MCF 10A (cell line): Measurements from ENCODE around the gene IQCH. TPM values are rescaled to one million over a fixed set of nuclear protein-coding genes. Genes with fewer than 3 reads are reported as not detected.

Experiments used
- BruUV-seq: library from RNA; stranded (reverse); fragments of 400-500 nt; replicated peaks from 2 replicates; lab custom pipeline; 2021; lab: Mats Ljungman, UMichigan
- CTCF ChIA-PET: fragments of 300-600 bp; sonication (Branson Sonifier 250); formaldehyde crosslinking; extraction: SDS; loops from one replicate; lab custom pipeline; 2021; ENCODE audit warnings: antibody characterized with exemption, inconsistent platforms; lab: Yijun Ruan, JAX
- POLR2A ChIA-PET: fragments of 300-600, 350-650 bp; sonication (Branson Sonifier 250); formaldehyde crosslinking; extraction: SDS; loops from one replicate; lab custom pipeline; 2020; ENCODE audit warnings: antibody characterized with exemption, inconsistent platforms; lab: Yijun Ruan, JAX
- DNase-seq: peaks from one replicate; pipeline ENCODE4 v3.0.0-alpha.2; 2018; ENCODE audit not compliant: unreplicated experiment
- H3K27ac Mint-ChIP-seq: one replicate; pipeline ENCODE4 v1.8.0; 2022; ENCODE audit warnings: mild to moderate bottlenecking, low read depth, mixed read lengths; ENCODE audit not compliant: unreplicated experiment
- H3K27me3 Mint-ChIP-seq: one replicate; pipeline ENCODE4 v1.8.0; 2022; ENCODE audit warnings: mixed read lengths; ENCODE audit not compliant: insufficient read depth, unreplicated experiment
- H3K36me3 Mint-ChIP-seq: one replicate; pipeline ENCODE4 v1.8.0; 2022; ENCODE audit warnings: mild to moderate bottlenecking, moderate library complexity, mixed read lengths; ENCODE audit not compliant: insufficient read depth, unreplicated experiment
- H3K4me1 Mint-ChIP-seq: one replicate; pipeline ENCODE4 v1.8.0; 2022; ENCODE audit warnings: mixed read lengths; ENCODE audit not compliant: insufficient read depth, unreplicated experiment
- H3K4me3 Mint-ChIP-seq: one replicate; pipeline ENCODE4 v1.8.0; 2022; ENCODE audit warnings: mild to moderate bottlenecking, moderate library complexity, mixed read lengths; ENCODE audit not compliant: unreplicated experiment
- H3K9me3 Mint-ChIP-seq: one replicate; pipeline ENCODE4 v1.8.0; 2022; ENCODE audit warnings: mixed read lengths; ENCODE audit not compliant: unreplicated experiment
- intact Hi-C: fragments of 100-400 bp; cut with micrococcal nuclease; formaldehyde crosslinking; loops from 2 replicates; pipeline ENCODE4 v1.14.1; 2022
- total RNA-seq: library from RNA; stranded (reverse); gene quantifications from 2 replicates; pipeline ENCODE4 v1.2.3, GENCODE V29; 2022
- TF ChIP-seq, protein P1 (sequence below): fragments of 200-600 bp; IDR thresholded peaks from one replicate; pipeline ENCODE4 v1.8.0; 2022; ENCODE audit warnings: antibody characterized with exemption, mild to moderate bottlenecking; ENCODE audit not compliant: unreplicated experiment

The IQCH gene
- total RNA-seq, 1 experiment from 2014 or later: 5.0 TPM

DNA sequence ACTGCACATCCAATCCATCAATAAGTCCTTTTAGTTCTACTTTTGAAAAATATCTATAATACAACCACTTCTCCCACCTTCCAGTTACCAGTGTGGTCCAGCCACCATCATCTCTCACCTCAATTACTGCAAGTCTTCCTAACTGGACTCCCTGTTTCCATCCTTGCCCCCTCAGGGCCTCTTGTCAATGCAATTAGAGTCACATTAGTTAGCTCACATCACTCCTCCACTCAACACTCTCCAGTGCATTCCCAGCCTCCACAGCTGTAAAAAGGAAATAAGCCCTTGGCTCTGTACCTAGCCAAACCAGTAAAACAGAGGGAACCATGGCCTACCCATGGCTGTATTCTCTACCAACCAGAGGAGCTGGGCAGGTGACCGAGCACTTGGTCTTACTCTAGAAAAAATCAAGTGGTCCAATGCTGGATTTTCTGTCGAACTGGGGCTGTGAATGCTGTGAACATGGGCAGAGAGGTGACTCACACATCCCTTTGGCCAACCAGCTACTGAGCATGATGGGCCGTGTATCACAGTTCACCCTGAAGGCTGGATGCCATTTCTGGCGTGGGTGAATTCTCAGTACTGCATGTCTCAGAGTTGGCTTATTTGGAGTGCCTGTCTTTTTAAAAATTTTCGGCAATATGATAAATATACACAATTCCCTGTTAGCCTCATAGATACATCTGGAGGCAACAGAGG is 203.9 kb downstream of the IQCH start:
- H3K4me3 Mint-ChIP-seq: no peak overlapping the region
- H3K36me3 Mint-ChIP-seq: peaks cover 5% of the 10 kb centered on the region

DNA sequence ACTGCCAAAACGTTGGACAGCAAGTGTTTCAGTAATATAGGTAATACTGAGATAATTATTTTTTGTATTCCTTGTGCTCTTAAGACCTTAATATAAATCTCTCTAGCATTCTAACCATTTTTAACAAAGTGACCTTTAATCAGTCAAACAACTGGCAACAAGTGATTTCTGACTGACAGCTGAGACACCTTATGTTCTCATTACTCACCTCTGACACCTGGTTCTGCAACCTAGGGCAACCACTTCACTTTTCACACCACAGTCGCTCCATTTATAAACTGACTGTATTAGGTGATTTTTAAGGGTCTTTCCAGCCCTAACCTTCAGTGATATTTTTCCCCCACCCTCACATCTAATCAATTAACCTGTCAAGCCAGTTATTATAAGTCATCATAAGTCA is 205.9 kb downstream of the IQCH start:
- no peaks in the 10 kb centered on the region for H3K27me3 Mint-ChIP-seq
- H3K4me3 Mint-ChIP-seq: no peak overlapping the region
- BruUV-seq: no TSS peak
- CTCF ChIA-PET: no interaction called here
- H3K9me3 Mint-ChIP-seq: no peaks in the 10 kb centered on the region
- H3K27ac Mint-ChIP-seq: no peak overlapping the region
- TF ChIP-seq, protein P1, sequence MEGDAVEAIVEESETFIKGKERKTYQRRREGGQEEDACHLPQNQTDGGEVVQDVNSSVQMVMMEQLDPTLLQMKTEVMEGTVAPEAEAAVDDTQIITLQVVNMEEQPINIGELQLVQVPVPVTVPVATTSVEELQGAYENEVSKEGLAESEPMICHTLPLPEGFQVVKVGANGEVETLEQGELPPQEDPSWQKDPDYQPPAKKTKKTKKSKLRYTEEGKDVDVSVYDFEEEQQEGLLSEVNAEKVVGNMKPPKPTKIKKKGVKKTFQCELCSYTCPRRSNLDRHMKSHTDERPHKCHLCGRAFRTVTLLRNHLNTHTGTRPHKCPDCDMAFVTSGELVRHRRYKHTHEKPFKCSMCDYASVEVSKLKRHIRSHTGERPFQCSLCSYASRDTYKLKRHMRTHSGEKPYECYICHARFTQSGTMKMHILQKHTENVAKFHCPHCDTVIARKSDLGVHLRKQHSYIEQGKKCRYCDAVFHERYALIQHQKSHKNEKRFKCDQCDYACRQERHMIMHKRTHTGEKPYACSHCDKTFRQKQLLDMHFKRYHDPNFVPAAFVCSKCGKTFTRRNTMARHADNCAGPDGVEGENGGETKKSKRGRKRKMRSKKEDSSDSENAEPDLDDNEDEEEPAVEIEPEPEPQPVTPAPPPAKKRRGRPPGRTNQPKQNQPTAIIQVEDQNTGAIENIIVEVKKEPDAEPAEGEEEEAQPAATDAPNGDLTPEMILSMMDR: no peak
- H3K4me1 Mint-ChIP-seq: no peaks in the 10 kb centered on the region
- intact Hi-C loops: no loop called here
- POLR2A ChIA-PET: no interaction called here
- no peaks in the 10 kb centered on the region for H3K36me3 Mint-ChIP-seq
- DNase-seq: no peak

More for the DNA sequence above, 203.9 kb downstream of the IQCH start:
- POLR2A ChIA-PET: interaction anchor here (1.9 kb wide), 1 partner anchor 13 kb away, joined by 11 read pairs; no protein-coding TSS in a partner anchor
- no peaks in the 10 kb centered on the region for H3K4me1 Mint-ChIP-seq
- TF ChIP-seq, protein P1: no peak
- intact Hi-C loops: no loop called here
- no TSS peak for BruUV-seq
- CTCF ChIA-PET: interaction anchor here (0.5 to 3.2 kb wide), 13 partner anchors 8 to 957 kb away, joined by 3 to 20 read pairs (median 4); no protein-coding TSS in a partner anchor
- no peak for DNase-seq
- no peaks in the 10 kb centered on the region for H3K9me3 Mint-ChIP-seq
- H3K27ac Mint-ChIP-seq: no peak overlapping the region
- H3K27me3 Mint-ChIP-seq: no peaks in the 10 kb centered on the region

DNA sequence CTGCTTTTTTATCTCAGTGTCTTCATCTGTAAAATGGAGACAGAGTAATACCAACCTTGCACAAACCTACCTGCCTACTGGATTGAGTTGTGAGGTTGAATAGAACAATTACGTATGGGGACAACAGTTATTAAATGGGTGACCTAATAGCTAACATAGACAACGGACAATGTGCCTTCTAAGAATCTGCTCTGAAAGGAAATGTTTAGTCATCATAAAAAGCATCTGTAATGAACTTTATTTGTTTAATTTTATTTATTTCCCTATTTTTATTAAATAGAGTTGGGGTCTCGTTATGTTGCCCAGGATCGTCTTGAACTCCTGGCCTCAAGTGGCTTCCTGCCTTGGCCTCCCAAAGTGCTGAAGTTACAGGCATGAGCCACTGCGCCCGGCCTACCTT is 207.1 kb downstream of the IQCH start:
- no peak for DNase-seq
- CTCF ChIA-PET: no interaction called here
- BruUV-seq: no TSS peak

DNA sequence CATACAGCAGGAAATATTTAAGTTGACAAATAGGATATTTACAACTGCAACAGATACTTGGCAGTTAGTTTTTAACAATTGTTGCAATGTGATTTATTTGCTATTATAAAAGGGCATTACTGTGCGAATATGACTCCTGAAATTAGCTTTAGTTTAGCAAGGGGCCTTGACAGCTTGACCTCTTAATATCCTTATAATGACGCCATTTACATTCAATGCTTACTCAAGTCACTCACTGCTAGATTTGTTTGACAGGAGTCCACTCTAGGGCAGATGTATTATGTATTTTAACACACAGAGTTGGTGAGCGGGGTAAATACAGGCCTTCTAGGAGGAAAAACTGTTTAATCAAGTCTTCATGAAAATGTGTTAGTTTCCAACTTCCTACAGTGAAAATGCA is 208.3 kb downstream of the IQCH start:
- TF ChIP-seq, protein P1: no peak
- no peaks in the 10 kb centered on the region for H3K27me3 Mint-ChIP-seq
- no peaks in the 10 kb centered on the region for H3K9me3 Mint-ChIP-seq
- no peaks in the 10 kb centered on the region for H3K4me1 Mint-ChIP-seq
- intact Hi-C loops: no loop called here
- no TSS peak for BruUV-seq
- ChIA-PET CTCF (interaction anchor here (0.7 kb wide), 1 partner anchor 58 kb away, joined by 5 read pairs; the partner anchor contains the start of gene C15orf61), POLR2A (interaction anchor here (0.8 kb wide), 1 partner anchor 80 kb away, joined by 3 read pairs; the partner anchor contains the start of gene MAP2K5)
- no peak overlapping the region for H3K4me3 Mint-ChIP-seq
- no peaks in the 10 kb centered on the region for H3K36me3 Mint-ChIP-seq
- no peak for DNase-seq
- no peak overlapping the region for H3K27ac Mint-ChIP-seq

More for the DNA sequence above, 207.1 kb downstream of the IQCH start:
- no peaks in the 10 kb centered on the region for H3K4me1 Mint-ChIP-seq
- TF ChIP-seq, protein P1: no peak
- no peak overlapping the region for H3K4me3 Mint-ChIP-seq
- intact Hi-C loops: no loop called here
- H3K27ac Mint-ChIP-seq: no peak overlapping the region
- H3K27me3 Mint-ChIP-seq: no peaks in the 10 kb centered on the region
- no peaks in the 10 kb centered on the region for H3K36me3 Mint-ChIP-seq
- H3K9me3 Mint-ChIP-seq: no peaks in the 10 kb centered on the region
- POLR2A ChIA-PET: no interaction called here
